Uterus (tissue), 4 donors: ENCODE results near the gene PLAAT3. TPM values are rescaled to one million over a fixed set of nuclear protein-coding genes. Genes with fewer than 3 reads are reported as not detected.
"Not testable (repeated sequence)": the region's sequence is repeated elsewhere in the genome, so short reads cannot be mapped to it uniquely, and the experiment has no call there.

Experiments
- DNase-seq, 2 donors: peaks; one replicate each; pipeline ENCODE4 v3.0.0-alpha.2; 2019 to 2020
- H3K27ac ChIP-seq, 2 donors: fragments of 200-600 bp; sonication (generic); 1 replicate in 1 of 2; 2 replicates in 1 of 2; pipeline ENCODE4 v1.5.1; 2016 to 2018
- H3K27me3 ChIP-seq, 2 donors: fragments of 200-600 bp; sonication (generic); one replicate each; pipeline ENCODE4 v1.5.1; 2018 to 2019; ENCODE audit warnings: control low read depth in 1 of 2
- H3K36me3 ChIP-seq, 2 donors: fragments of 200-600 bp; sonication (generic); one replicate each; pipeline ENCODE4 v1.5.1; 2019; ENCODE audit warnings: control low read depth in 1 of 2
- H3K4me1 ChIP-seq, 2 donors: fragments of 200-600 bp; sonication (generic); one replicate each; pipeline ENCODE4 v1.5.1; 2018 to 2019; ENCODE audit warnings: control low read depth in 1 of 2
- H3K4me3 ChIP-seq, 2 donors: fragments of 200-600 bp; sonication (generic); 1 replicate in 1 of 2; 2 replicates in 1 of 2; pipeline ENCODE4 v1.5.1; 2018 to 2019; ENCODE audit warnings: mild to moderate bottlenecking in 1 of 2
- H3K9me3 ChIP-seq, 2 donors: fragments of 200-600 bp; sonication (generic); one replicate each; pipeline ENCODE4 v1.5.1; 2019; ENCODE audit warnings: control low read depth in 1 of 2
- POLR2A ChIP-seq, 2 donors: fragments of 450-650 bp; IDR thresholded peaks; one replicate each; pipeline ENCODE4 v1.6.1; 2016; ENCODE audit warnings: antibody characterized with exemption in 2 of 2, mild to moderate bottlenecking in 1 of 2, moderate library complexity in 1 of 2
- intact Hi-C: fragments of 100-400 bp; cut with DNase I; formaldehyde crosslinking; loops from one replicate; pipeline ENCODE4 v1.15.1; 2023; ENCODE audit warnings: low total_unique reads
- total RNA-seq, 4 donors: library from RNA; depleted of rRNA in 3 of 4; stranded (reverse); fragments of >200 nt in 3 of 4; gene quantifications; one replicate each; pipeline versions ENCODE4 v1.1.0 to v1.2.4, GENCODE V29; 2014 to 2023
- TF ChIP-seq, protein P1 (sequence below), 4 experiments: fragments of 200-600 bp in 2 of 4; fragments of 450-650 bp in 2 of 4; sonication (generic) in 2 of 4; IDR thresholded peaks; one replicate each; pipeline ENCODE4 v1.5.1; 2016 to 2019; ENCODE audit warnings: antibody characterized with exemption in 4 of 4, mild to moderate bottlenecking in 2 of 4, moderate library complexity in 1 of 4
- donor health status: DM: yes; HTN: yes; CAD: no.

PLAAT3 gene
- total RNA-seq, 4 donors from 2014 or later = 10.0 to 32.3 (median 14.0) TPM

DNA sequence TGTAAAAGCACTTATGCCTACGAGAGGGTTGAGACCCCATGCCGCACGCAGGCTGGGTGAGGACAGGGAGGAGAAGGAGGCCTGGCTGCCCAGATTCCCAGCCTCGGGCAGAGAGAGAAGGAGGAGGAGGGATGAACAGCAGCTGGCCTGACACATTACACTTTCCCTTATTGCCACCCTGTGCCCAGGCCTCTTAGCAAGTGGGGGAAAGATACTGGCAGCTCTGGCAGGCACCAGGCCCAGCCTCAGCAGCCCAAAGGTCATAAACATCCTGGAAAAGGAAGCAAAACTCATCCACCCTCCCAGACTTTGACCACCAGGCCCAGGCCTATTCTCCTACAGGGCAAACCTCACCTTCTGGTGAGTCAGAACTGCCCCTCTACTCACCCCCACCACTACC lies 4.7 kb downstream of the PLAAT3 start:
- TF ChIP-seq, protein P1, sequence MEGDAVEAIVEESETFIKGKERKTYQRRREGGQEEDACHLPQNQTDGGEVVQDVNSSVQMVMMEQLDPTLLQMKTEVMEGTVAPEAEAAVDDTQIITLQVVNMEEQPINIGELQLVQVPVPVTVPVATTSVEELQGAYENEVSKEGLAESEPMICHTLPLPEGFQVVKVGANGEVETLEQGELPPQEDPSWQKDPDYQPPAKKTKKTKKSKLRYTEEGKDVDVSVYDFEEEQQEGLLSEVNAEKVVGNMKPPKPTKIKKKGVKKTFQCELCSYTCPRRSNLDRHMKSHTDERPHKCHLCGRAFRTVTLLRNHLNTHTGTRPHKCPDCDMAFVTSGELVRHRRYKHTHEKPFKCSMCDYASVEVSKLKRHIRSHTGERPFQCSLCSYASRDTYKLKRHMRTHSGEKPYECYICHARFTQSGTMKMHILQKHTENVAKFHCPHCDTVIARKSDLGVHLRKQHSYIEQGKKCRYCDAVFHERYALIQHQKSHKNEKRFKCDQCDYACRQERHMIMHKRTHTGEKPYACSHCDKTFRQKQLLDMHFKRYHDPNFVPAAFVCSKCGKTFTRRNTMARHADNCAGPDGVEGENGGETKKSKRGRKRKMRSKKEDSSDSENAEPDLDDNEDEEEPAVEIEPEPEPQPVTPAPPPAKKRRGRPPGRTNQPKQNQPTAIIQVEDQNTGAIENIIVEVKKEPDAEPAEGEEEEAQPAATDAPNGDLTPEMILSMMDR (IDR thresholded peaks at IDR 0.05) = no peak
- TF ChIP-seq POLR2A (IDR thresholded peaks at IDR 0.05) = no peak
- no peaks in the 10 kb centered on the region for H3K36me3 ChIP-seq
- no peak overlapping the region for H3K4me3 ChIP-seq
- intact Hi-C loops = no loop called here
- no peak overlapping the region for H3K27ac ChIP-seq
- peaks cover 0 to 6% of the 10 kb centered on the region in 2 donors for H3K4me1 ChIP-seq
- no peaks in the 10 kb centered on the region for H3K9me3 ChIP-seq
- no peaks in the 10 kb centered on the region for H3K27me3 ChIP-seq
- DNase-seq = no peak

DNA sequence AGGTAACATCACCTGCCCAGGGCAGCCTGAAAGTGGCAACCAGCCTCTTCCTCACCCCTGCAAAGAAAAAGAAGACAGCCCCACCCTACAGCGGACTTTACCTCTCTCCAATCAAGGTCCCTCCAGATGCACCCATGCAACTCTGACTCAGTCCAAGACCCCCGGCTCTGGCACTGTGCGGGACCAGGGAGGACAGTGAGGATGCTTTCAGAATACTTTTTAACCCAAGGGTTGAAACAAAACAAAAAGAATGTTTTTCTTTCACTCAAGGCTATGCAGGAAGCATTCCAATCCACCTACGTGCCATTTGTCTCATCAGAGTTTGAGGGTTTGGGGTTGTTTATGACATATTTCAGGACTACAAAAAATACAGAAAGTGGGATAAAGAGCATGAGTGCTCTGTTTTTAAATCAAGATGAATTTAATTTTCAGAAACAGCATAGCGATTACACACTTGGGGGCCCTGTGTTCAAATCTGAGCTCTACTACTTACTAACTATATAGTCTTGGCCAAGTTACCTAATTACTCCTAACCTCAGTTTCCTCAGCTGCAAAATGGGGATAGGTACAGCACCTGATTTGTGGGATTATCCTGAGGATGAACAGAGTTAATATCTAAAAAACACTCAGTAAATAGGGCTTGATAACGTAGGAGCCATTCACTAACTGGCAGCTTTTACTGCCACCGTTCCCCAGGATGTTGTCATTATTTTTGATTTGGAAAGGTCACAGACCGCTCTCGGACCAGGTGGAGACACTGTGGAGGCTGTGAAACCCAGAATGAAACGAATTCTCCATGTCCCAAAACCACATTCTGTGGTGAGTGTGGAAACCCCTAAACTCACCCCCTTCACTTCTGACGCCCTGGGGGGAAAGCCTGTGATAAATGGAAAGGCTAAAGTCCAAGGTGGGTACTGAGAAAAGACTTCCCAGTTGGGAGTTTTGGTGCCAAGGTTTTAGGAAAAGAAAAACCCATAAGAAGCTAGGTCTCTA lies 5.6 kb downstream of the PLAAT3 start:
- Histone ChIP-seq H3K27me3 (no peaks in the 10 kb centered on the region), H3K4me3 (no peak overlapping the region), H3K36me3 (no peaks in the 10 kb centered on the region), H3K9me3 (no peaks in the 10 kb centered on the region), H3K4me1 (peaks cover 0 to 6% of the 10 kb centered on the region in 2 donors), H3K27ac (no peak overlapping the region)
- DNase-seq = no peak
- TF ChIP-seq POLR2A (IDR thresholded peaks at IDR 0.05) = no peak
- TF ChIP-seq, protein P1 (IDR thresholded peaks at IDR 0.05) = no peak
- intact Hi-C loops = no loop called here

DNA sequence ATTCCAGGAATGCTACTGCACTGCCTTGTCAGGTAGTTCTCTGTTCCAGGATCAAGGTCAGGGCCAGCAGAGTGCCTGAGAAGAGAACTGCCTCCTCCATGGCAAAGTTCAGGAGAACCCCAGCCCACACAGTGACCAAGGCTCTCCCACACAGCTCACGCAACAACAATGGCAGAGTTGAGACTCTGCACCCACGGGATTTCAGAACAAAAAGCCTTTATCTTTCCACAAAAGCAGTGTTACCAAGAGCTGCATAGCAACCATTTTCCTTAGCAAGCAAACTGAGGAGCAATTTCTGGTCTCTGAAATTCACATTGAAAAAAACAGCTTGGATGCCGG lies 11.1 kb downstream of the PLAAT3 start:
- Histone ChIP-seq H3K36me3 (no peaks in the 10 kb centered on the region), H3K27ac (peak overlapping the region in 1 of 2 donors; percentile 17), H3K9me3 (no peaks in the 10 kb centered on the region), H3K4me1 (no peaks in the 10 kb centered on the region), H3K27me3 (no peaks in the 10 kb centered on the region), H3K4me3 (no peak overlapping the region)
- no peak for DNase-seq
- intact Hi-C loops = no loop called here
- no peak for TF ChIP-seq POLR2A (IDR thresholded peaks at IDR 0.05)

DNA sequence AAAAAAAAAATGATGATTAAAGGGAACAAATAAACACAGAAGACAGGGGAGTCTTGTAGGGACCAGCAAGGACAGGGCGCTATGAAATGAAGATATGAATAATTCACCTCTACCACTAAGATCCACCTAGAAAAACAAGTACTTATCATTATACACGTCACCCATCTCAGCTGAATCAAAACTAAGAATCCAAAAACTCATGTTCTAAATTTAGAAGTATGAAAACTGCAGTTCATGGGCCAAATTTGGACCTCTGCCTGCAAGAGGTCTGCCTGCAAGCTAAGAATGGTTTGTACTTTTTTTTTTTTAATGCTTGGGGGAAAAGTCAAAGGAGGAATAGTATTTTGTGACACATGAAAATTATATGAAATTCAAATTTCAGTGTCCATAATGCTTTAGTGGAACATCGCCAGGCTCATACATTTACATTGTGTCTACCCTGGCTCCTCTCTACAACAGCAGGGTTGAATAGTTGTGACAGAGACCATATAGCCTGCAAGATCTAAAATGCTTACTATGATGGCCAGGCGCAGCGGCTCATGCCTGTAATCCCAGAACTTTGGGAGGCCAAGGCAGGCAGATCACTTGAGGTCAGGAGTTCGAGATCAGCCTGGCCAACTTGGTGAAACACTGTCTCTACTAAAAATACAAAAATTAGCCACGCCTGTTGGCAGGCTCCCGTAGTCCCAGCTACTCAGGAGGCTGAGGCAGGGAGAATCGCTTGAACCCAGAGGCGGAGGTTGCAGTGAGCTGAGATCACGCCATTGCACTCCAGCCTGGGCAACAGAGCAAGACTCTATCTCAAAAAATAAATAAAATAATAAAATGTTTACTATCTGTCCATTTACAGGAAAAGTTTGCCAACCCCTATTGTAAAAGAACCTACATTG lies 11.7 kb downstream of the PLAAT3 start:
- intact Hi-C loops, H3K4me3 ChIP-seq: not testable (repeated sequence)

DNA sequence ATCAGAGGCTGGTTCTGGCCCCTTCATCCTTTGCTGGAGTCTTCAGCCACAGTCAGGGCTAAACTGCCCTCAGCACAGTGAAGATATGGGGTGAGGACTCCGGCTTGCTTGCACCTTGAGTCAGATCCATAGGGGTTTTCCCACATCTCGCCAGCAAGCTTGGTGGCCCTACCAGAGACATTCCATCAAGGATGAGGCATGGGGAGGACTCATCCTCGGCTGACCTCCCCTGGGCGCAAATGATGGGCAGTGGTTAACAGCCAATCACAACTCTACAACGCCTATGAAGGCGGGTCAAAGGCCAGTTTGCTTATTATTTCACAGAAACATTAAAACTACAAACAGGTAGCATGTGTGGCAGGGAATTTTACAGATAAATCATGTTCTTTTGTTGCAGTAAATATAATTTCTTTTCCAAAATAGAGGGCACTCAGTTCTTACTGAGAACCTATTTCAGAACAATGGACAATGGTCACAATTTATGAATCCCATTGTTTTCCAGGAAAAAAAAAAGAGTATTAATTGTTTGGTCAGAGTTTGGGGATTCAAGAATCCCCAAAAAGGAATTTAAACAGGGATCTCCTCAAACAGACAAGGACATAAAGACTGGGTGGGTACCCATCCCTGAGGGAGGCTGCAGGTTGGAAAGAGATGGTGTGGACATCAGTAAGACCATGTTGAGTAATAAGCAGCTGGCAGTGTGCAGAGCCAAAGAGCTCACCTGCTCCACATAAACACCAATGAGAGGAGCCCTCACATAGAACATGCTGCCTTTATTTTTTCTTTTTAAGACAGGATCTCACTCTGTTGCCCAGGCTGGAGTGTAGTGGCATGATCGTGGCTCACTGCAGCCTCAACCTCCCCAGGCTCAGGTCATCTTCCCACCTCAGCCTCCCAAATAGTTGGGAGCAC lies 14.8 kb downstream of the PLAAT3 start:
- H3K9me3 ChIP-seq = no peaks in the 10 kb centered on the region
- DNase-seq = no peak
- no peak overlapping the region for H3K27ac ChIP-seq
- H3K27me3 ChIP-seq = no peaks in the 10 kb centered on the region
- H3K36me3 ChIP-seq = no peaks in the 10 kb centered on the region
- no peaks in the 10 kb centered on the region for H3K4me1 ChIP-seq
- no peak overlapping the region for H3K4me3 ChIP-seq
- no peak for TF ChIP-seq POLR2A (IDR thresholded peaks at IDR 0.05)
- TF ChIP-seq, protein P1 (IDR thresholded peaks at IDR 0.05) = no peak
- intact Hi-C loops = no loop called here

More for the DNA sequence above, 11.7 kb downstream of the PLAAT3 start:
- not testable (repeated sequence) for H3K4me1 ChIP-seq, H3K9me3 ChIP-seq, H3K36me3 ChIP-seq, H3K27me3 ChIP-seq
- peak; percentile 36 to 46 for DNase-seq
- peak overlapping the region; percentile 17 to 41 for H3K27ac ChIP-seq
